Measurements from ENCODE around the gene KRT6A.
"Not testable (repeated sequence)": the region's sequence is repeated elsewhere in the genome, so short reads cannot be mapped to it uniquely, and the experiment has no call there.

Gene KRT6A

DNA sequence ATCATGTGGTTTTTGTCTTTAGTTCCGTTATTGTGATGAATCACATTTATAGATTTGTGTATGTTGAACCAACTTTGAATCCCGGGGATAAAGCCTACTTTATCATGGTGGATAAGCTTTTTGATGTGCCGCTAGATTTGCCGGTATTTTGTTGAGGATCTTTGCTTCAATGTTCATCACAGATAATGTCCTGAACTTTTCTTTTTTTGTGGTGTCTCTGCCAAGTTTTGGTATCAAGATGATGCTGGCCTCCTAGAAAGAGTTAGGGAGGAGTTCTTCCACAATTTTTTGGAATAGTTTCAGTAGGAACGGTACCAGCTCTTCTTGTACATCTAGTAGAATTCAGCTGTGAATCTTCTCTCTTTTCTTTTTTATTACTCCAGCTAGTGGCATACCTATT is 34.2 kb downstream of the KRT6A start:
- no peak for DNase-seq (ENCODE audit: low read depth)

DNA sequence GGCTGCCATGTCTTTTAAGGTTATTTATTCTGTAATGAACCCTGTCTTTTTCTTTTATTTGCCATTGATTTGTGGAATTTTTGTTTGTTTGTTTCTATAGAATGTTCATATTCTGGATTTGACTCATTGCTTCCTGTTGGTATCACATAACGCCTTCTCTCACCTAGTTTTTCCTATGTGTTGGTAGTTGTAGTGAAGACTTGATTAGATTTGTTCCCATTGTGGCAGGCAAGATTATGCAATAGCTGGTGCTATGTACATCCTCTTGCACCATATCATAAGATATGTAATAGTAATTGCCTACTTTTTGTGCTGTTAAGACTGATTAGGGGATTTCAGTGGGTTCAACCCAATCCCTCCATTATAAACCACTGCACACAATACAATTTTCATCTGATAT is 37.2 kb downstream of the KRT6A start:
- DNase-seq (ENCODE audit: low read depth): no peak

GRCh38 chr12:52454411-52455201 is 38.5 kb downstream of the KRT6A start:
- DNase-seq (ENCODE audit: low read depth): no peak

- DNase-seq (ENCODE audit: low read depth): no peak
Measured at GRCh38 chr12:52452101-52452500, 41.0 kb downstream of the KRT6A start, which contains the start of gene KRT6B. Gene KRT6B, minus strand, starts transcription at chr12:52452146. Its CDS starts 68 bp downstream, at chr12:52452078.

GRCh38 chr12:52448228-52448627 is 44.8 kb downstream of the KRT6A start:
- DNase-seq (ENCODE audit: low read depth): no peak

DNA sequence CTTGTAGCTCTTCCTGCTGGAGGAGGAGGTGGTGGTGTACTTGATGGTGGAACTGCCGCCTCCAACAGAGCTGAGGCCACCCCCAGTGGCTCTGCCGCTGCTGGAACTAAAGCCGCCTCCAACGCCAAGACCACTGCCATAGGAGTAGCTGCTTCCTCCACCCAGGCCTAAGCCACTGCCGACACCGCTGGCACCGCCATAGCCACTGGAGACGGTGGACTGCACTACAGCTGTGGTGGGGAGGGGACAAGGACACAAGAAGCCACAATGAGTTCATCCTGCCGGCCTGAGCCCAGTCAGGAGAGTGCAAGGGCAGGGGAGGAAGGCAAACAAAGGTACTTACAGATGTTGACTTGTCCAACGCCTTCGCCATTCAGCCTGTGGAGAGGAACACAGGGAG is 45.9 kb downstream of the KRT6A start:
- not testable (repeated sequence) for DNase-seq (ENCODE audit: low read depth)

- DNase-seq (ENCODE audit: low read depth): no peak
Measured at GRCh38 chr12:52446367-52447045, 46.6 kb downstream of the KRT6A start.

- no peak for DNase-seq (ENCODE audit: low read depth)
Measured at GRCh38 chr12:52445876-52446275, 47.2 kb downstream of the KRT6A start.

- DNase-seq (ENCODE audit: low read depth): no peak
Measured at GRCh38 chr12:52444647-52445595, 48.1 kb downstream of the KRT6A start.

- DNase-seq (ENCODE audit: low read depth): no peak
Measured at GRCh38 chr12:52443966-52444365, 49.1 kb downstream of the KRT6A start.

DNA sequence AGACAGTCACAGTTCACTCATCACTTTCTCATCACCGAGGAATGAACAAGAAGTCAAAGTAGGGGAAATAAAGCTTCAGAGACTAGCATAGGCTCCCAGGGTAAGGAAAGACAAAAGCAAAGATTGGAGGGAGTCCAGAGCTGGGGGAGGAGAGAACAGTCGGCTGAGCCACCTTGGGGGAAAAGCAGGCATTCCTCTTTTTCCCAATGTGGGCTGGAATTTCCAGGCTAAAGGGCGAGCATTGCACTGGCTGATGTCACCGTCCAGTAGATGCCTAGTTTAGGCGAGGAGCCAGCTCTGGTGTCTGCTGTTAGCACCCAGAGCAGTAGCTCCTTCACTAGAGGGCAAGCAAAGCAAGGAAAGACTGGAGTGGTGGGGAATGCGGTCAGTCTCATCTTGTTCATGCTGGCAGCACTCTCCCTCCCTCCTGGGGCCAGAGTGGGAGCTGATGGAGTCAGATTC is 50.4 kb downstream of the KRT6A start:
- no peak for DNase-seq (ENCODE audit: low read depth)

DNA sequence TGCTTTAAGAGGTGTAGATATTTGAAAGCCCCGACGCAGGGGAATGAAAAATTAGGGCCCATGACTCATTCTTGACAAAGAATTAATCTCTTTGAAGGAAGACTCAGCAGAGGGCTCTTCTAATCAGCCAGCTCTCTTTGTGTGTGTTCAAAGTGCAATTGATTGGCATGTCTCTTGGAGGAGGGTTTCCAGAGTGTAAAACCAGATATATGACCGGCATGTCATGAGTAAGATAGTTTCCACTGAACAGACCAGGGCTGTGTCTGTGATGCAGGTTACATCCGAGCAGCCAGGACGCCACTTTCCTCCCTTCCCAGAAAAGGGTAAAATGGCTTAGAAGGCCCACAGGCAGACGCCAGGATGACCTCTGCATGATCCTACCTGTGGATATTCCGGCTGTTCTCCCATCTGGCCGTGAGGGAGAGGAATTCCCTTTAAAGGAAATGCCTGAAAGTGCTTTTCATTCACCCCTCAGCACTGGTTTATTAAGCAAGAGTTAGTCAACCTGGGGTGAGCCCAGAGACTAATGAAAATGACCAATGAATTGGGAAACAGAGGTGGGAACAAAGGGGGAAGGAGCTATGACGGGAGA is 51.6 kb downstream of the KRT6A start:
- DNase-seq (ENCODE audit: low read depth): no peak

DNA sequence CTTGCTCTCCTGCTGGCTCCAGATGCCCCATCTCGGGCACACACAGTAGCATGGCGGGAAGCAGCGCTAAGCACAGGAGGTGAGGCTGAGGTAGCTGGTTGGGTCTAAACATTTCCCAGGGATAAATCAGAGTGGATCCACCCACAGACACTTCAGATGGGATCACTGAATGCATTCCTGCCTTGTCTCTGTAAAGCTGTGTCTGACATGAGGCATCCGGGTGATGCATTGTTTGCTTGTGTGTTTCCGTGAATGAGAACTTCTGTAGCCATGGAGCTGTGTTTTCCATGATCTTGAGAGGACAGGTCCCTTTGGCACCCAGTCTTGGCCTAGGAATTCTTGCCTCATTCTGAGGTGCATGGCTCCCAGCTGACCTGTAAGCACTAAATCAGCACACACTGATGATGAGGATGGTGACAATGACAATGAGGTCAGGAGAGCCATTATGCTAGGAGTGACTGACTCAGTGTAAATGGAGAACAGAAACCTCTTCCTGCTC is 52.2 kb downstream of the KRT6A start:
- DNase-seq (ENCODE audit: low read depth): no peak

DNA sequence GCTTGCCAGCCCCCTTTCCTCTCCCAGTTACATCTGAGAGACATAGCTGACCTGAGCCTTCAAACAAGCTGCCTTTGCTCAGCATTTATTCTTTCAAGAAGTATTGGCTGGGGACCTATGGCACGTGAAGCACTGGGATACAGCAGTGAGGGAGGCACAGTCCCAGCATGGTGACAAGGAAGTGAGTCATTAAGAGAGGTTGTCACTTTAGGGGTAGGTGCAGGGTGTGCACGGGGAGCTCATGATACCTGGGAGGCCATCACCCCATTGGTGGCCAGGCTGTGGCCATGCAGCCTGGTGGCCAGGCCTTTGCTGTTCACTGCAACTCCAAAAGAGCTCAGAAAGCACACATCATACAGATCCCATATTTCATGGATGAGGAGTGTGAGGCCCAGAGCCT is 53.2 kb downstream of the KRT6A start:
- DNase-seq (ENCODE audit: low read depth): no peak

DNA sequence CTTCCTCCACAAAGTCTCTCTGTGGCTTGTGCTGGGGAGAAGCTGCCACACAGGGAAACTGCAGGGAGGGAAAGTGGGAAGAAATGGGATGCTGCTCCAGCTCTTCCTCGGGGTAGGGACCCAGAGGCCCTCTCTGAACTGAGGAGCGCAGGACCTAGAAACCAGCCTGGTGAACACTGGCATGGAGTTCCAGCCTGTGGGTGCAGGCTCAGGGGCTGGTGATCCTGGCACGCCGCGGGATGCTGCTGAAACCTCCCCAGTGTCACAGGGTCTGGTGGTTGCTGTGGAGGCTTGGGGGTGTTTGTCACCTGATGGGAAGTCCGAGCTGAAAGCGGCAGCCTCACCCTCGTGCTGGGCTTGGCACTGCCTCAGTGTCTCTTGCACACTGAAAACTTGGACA is 53.6 kb downstream of the KRT6A start:
- no peak for DNase-seq (ENCODE audit: low read depth)

GRCh38 chr12:52438305-52439301 is 54.5 kb downstream of the KRT6A start:
- DNase-seq (ENCODE audit: low read depth): no peak

DNA sequence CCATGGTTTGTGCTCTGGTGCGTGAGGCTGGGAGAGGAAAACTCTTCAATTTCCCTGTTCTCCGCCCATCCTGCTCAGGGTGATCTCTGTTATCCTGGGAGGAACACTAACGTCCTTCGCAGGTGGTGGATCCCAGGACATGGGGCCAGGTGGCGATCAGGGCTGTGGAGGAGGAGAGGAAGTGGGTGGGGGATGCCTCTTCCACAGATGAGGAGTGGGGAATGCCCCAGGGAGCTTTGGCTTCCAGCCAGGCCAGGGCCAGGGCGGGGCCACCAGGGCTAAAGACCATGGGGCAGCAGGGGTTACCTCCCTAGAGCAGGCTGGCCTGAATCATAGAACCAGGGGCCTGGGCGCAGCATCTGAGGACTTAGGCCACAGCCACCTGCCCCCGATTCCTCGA is 55.5 kb downstream of the KRT6A start:
- no peak for DNase-seq (ENCODE audit: low read depth)
